Heart left ventricle (tissue), 13 donors: ENCODE results near the gene XPR1.

ENCODE experiments used
- POLR2A ChIP-seq, 2 donors: fragments of 450-650 bp; IDR thresholded peaks; one replicate each; pipeline ENCODE4 v1.6.1; 2017; ENCODE audit warnings: antibody characterized with exemption in 2 of 2, mild to moderate bottlenecking in 2 of 2, moderate library complexity in 2 of 2
- TF ChIP-seq, protein P1 (sequence below), 12 donors: fragments of 200-600 bp; sonication (generic) in 4 of 12; IDR thresholded peaks; one replicate each; pipeline versions ENCODE4 v1.5.0 to v1.8.0; 2018 to 2022; ENCODE audit warnings: antibody characterized with exemption in 12 of 12, mild to moderate bottlenecking in 5 of 12
- donor health status: ischemic (EF 13 %, LVEDD 7.1; RV severe dilation, severe dysfunction).
- donor health status: DM: no; HTN: yes; CAD: no.
- donor health status: DM: no; HTN: no; CAD: no.
- donor health status: ischemic (EF 25% LVEDD 6.9; RV normal size, moderate dysfunction).
- donor health status: ischemic (EF 25% LVEDD 5.7; RV mildly dilated, moderate dysfunction).
- donor health status: ischemic (EF 35%, LVEDD 5.7; RV mildly dilated, moderate dysfunction).
- donor health status: nonischemic (EF 11% LVEDD 7.7; RV severe dilation, severe dysfunction).
- donor health status: DM: yes; HTN: yes; CAD: no.
- donor health status: PGD.
- donor health status: ischemic (EF 29% LVEDD 5.4; RV normal size, mild dysfunction).
- donor health status: nonischemic (EF 23%, LVEDD 6.1; RV moderate dilation, normal function).

DNA sequence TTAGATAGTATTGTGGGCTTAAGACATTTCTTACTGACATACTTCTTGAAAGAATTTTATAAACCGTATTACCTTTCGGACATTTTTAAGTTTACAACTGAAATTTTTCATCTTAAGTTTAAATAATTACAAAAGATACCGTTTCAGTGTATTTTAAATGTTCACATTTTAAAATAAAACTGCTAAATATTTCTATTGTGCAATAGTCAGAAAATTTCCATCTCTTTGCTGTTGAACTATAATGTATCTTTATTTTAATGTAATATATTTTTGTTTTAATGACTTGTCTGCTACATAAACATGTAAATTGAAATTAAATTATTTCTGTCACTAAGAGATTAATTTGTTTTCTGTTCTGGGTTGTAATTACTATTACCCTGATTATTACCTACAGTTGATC, 206.7 kb downstream of the XPR1 start:
- TF ChIP-seq, protein P1, sequence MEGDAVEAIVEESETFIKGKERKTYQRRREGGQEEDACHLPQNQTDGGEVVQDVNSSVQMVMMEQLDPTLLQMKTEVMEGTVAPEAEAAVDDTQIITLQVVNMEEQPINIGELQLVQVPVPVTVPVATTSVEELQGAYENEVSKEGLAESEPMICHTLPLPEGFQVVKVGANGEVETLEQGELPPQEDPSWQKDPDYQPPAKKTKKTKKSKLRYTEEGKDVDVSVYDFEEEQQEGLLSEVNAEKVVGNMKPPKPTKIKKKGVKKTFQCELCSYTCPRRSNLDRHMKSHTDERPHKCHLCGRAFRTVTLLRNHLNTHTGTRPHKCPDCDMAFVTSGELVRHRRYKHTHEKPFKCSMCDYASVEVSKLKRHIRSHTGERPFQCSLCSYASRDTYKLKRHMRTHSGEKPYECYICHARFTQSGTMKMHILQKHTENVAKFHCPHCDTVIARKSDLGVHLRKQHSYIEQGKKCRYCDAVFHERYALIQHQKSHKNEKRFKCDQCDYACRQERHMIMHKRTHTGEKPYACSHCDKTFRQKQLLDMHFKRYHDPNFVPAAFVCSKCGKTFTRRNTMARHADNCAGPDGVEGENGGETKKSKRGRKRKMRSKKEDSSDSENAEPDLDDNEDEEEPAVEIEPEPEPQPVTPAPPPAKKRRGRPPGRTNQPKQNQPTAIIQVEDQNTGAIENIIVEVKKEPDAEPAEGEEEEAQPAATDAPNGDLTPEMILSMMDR (IDR thresholded peaks at IDR 0.05): no peak
- TF ChIP-seq POLR2A (IDR thresholded peaks at IDR 0.05): no peak
